BJ (cell line): ENCODE data around the gene NLGN1. TPM values are rescaled to one million over a fixed set of nuclear protein-coding genes. Genes with fewer than 3 reads are reported as not detected.

ENCODE experiments used
- CTCF ChIA-PET: fragments of 350-600 bp; formaldehyde crosslinking; extraction: SDS; loops from one replicate; lab custom pipeline; 2021; ENCODE audit warnings: antibody characterized with exemption, inconsistent platforms; lab: Yijun Ruan, JAX
- POLR2A ChIA-PET: fragments of 300-600 bp; sonication (Branson Sonifier 250); formaldehyde crosslinking; extraction: SDS; loops from one replicate; lab custom pipeline; 2021; ENCODE audit warnings: antibody characterized with exemption; lab: Charles Lee
- DNase-seq: peaks from one replicate; pipeline ENCODE4 v3.0.0-alpha.2; 2011; ENCODE audit warnings: low read depth
- H3K27me3 ChIP-seq: 2 replicates; pipeline ENCODE4 v1.6.0; 2011; ENCODE audit warnings: low read length; ENCODE audit not compliant: control insufficient read depth, insufficient read depth
- H3K36me3 ChIP-seq: 2 replicates; pipeline ENCODE4 v1.5.1; 2011; ENCODE audit warnings: low read length; ENCODE audit not compliant: control insufficient read depth, insufficient read depth
- H3K4me3 ChIP-seq: 2 replicates; pipeline ENCODE4 v1.5.1; 2011; ENCODE audit warnings: low read depth, mild to moderate bottlenecking, control low read depth, low read length
- polyA plus RNA-seq: library from polyadenylated mRNA; depleted of rRNA; stranded (reverse); fragments of >200 nt; gene quantifications from 2 replicates; pipeline ENCODE4 v1.2.3, GENCODE V29; 2011
- TF ChIP-seq, protein P1 (sequence below): IDR thresholded peaks from 2 replicates; pipeline ENCODE4 v1.5.1; 2011; ENCODE audit warnings: low read depth, mild to moderate bottlenecking, control low read depth, inconsistent platforms, low read length, moderate library complexity; ENCODE audit not compliant: insufficient read depth

Gene NLGN1
- polyA plus RNA-seq, 1 experiment, result 15.5 TPM

DNA sequence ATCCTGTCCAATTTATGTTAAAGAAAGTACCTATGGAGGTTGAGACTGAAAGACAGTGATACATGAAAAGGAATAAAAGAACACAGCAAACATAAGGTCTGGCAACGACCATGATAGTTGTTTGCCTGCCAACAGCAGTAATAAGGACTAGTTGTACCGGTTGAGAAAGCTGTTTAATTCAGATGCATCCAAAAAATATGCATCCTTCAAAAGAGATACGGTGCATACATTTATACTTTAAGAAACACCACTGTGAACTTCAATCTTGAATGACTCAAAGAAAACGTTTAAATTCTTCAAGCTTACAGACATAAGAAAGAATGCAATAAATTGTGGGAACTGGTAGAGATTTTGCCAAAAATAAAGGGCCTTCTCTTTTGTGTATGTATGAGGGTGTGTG, 492.1 kb downstream of the NLGN1 start:
- no peak overlapping the region for H3K4me3 ChIP-seq
- H3K36me3 ChIP-seq, result no peaks in the 10 kb centered on the region
- ChIA-PET CTCF (interaction anchor here (0.6 kb wide), 1 partner anchor 21 kb away, joined by 3 read pairs; no protein-coding TSS in a partner anchor), POLR2A (no interaction called here)
- no peak for DNase-seq
- TF ChIP-seq, protein P1, sequence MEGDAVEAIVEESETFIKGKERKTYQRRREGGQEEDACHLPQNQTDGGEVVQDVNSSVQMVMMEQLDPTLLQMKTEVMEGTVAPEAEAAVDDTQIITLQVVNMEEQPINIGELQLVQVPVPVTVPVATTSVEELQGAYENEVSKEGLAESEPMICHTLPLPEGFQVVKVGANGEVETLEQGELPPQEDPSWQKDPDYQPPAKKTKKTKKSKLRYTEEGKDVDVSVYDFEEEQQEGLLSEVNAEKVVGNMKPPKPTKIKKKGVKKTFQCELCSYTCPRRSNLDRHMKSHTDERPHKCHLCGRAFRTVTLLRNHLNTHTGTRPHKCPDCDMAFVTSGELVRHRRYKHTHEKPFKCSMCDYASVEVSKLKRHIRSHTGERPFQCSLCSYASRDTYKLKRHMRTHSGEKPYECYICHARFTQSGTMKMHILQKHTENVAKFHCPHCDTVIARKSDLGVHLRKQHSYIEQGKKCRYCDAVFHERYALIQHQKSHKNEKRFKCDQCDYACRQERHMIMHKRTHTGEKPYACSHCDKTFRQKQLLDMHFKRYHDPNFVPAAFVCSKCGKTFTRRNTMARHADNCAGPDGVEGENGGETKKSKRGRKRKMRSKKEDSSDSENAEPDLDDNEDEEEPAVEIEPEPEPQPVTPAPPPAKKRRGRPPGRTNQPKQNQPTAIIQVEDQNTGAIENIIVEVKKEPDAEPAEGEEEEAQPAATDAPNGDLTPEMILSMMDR, result no peak
- H3K27me3 ChIP-seq, result no peaks in the 10 kb centered on the region

DNA sequence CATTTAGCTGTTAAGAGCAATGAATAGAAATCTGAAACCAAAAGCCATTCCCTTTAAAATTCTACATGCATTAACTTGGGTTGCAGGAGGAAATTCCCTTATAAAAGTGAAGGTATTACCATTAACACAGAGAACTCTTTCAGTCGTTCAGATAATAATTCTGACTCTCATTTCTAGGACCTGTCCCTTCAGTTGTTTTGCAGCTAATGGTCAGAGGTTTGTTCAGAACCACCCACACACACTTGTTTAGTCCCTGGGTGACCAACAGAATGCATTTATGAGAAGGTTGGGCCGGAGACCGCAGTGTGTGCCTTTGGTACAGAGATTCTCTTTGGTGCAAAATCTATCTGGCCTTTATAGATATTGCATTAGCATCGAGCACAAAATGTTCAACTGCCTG, 492.5 kb downstream of the NLGN1 start:
- TF ChIP-seq, protein P1, result no peak
- CTCF ChIA-PET, result interaction anchor here (0.6 to 1.0 kb wide), 2 partner anchors 18 to 21 kb away, joined by 3 read pairs; no protein-coding TSS in a partner anchor
- POLR2A ChIA-PET, result no interaction called here
- no peak overlapping the region for H3K4me3 ChIP-seq
- H3K36me3 ChIP-seq, result no peaks in the 10 kb centered on the region
- H3K27me3 ChIP-seq, result no peaks in the 10 kb centered on the region
- DNase-seq, result no peak

DNA sequence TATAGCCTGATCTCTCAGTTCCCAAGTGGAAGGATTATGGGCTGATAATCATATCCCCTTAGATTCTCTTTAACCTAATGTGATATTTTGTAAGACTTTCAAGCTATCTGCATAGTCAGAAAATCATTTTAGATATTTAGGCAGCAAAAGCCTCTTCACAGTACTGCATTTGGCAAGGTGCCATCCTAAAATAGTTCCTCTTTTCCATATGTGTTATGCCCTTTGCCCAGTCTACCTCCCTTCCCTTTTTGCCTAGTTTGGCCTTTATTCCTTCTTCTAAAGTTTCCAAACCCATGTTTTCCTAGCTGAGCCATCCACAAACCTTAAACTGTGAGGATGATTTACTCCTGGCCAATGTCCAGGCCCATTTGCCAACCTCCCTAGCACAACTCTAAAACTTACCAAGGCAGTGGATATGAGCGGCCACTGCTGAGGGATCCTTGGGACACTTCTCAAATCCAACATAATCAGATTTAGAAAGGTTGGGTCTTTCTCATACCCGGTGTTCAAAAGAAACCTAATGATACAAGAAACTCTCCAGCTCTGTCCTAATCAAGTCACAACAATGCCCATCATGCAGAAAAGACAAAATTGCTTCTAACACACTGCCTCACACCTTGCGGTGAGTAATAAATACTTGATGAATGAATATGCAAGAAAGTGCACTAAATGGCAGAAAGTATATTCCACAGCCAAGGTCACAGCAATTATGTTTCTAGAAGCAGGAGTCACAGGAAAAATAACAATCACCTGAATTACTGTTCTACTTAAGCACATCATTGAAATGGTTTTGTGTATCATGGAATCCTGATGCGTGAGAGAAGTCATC, 493.9 kb downstream of the NLGN1 start:
- CTCF ChIA-PET, result interaction anchor here (1.0 kb wide), 1 partner anchor 17 kb away, joined by 3 read pairs; no protein-coding TSS in a partner anchor
- TF ChIP-seq, protein P1, result no peak
- H3K36me3 ChIP-seq, result no peaks in the 10 kb centered on the region
- POLR2A ChIA-PET, result no interaction called here
- no peak overlapping the region for H3K4me3 ChIP-seq
- no peaks in the 10 kb centered on the region for H3K27me3 ChIP-seq
- no peak for DNase-seq

DNA sequence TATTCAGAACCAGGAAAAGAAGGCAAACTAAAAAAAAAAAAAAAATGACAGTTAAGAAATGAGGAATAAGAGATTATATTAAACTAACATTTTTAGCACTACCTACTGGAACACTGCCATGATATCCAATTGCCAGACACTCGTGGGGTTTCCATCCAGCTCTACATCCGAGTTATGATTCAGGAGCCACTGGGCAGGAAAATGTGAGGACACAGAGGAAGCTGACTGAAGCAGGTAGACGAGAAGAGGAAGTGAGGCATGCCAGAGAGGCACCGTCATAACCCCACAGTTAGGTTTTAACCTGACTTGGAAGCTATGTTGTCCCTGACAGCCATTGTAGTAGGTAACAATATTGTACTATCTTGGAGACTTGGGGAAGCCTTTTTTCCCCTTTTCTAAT, 495.0 kb downstream of the NLGN1 start:
- POLR2A ChIA-PET, result no interaction called here
- no peak for DNase-seq
- CTCF ChIA-PET, result no interaction called here

DNA sequence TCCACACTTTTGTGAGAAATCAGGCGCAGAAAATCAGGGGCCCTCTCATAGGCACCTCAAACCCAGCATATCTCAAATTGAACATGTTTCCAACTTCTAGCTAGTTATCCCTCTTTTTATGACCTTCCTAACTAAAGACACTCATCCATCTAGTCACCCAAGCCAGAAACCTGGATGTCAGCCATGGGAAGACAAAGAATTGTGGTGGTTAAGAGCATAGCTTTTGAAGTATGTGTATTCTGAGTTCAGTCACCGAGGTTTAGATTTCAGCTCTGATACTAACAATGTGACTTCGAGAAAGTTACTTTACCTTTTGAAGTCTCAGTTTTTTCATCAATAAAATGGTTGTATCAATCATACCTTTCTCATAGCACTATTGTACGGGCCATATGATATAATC, 495.5 kb downstream of the NLGN1 start:
- no peak overlapping the region for H3K4me3 ChIP-seq
- TF ChIP-seq, protein P1, result no peak
- H3K27me3 ChIP-seq, result no peaks in the 10 kb centered on the region
- ChIA-PET POLR2A (no interaction called here), CTCF (no interaction called here)
- peak; percentile 62 for DNase-seq
- no peaks in the 10 kb centered on the region for H3K36me3 ChIP-seq

More for the DNA sequence above, 495.0 kb downstream of the NLGN1 start:
- TF ChIP-seq, protein P1, result no peak
- Histone ChIP-seq H3K27me3 (no peaks in the 10 kb centered on the region), H3K4me3 (no peak overlapping the region), H3K36me3 (no peaks in the 10 kb centered on the region)
